ENCODE results near the gene TLCD2. TPM values are rescaled to one million over a fixed set of nuclear protein-coding genes. Genes with fewer than 3 reads are reported as not detected.

Gene TLCD2
- total and polyA plus RNA-seq, 2 of the 13 experiments (the other 11 are each of a cell fraction or from before 2014, with no cell fraction given): 0.90 to 1.1 TPM

GRCh38 chr17:1716076-1716911, 6.1 kb upstream of the TLCD2 start (continued):
- TF ChIP-seq REST (IDR thresholded peaks at IDR 0.05; ENCODE audit: borderline replicate concordance in 1 of 2, low read depth in 1 of 2, low read length in 2 of 2) (peak in 1 of 2 experiments; percentile 33; a peak in 1 of 4 replicates), IRF2 (CRISPR knock-in tag; IDR thresholded peaks at IDR 0.05) (peak; percentile 71; the same call in 1 of the 2 replicates), KLF16 (CRISPR knock-in tag; IDR thresholded peaks at IDR 0.05) (peak in 1 of 2 experiments; percentile 74; a peak in 2 of 4 replicates), PPARG (CRISPR knock-in tag; conservative IDR thresholded peaks at IDR 0.05) (no peak), ZNF496 (CRISPR knock-in tag; IDR thresholded peaks at IDR 0.05; ENCODE audit: insufficient replicate concordance) (no peak), ZBTB7B (CRISPR knock-in tag; IDR thresholded peaks at IDR 0.05) (no peak), HMG20A (CRISPR knock-in tag; IDR thresholded peaks at IDR 0.05; ENCODE audit: borderline replicate concordance) (no peak), ZNF510 (CRISPR knock-in tag; IDR thresholded peaks at IDR 0.05; ENCODE audit: low read depth) (peak; percentile 25; the same call in 1 of the 2 replicates), ZNF136 (CRISPR knock-in tag; IDR thresholded peaks at IDR 0.05; ENCODE audit: low read depth) (no peak), ZNF138 (CRISPR knock-in tag; IDR thresholded peaks at IDR 0.05; ENCODE audit: low read depth) (0 out of 2 replicates have a peak, but pooled peaks have one; percentile 30), ZNF703 (CRISPR knock-in tag; IDR thresholded peaks at IDR 0.05; ENCODE audit: borderline replicate concordance) (no peak; the same call in 1 of the 2 replicates), AGO2 (optimal IDR thresholded peaks at IDR 0.05; ENCODE audit: low read depth, low read length) (peak; percentile 83), HCFC1 (IDR thresholded peaks at IDR 0.05; ENCODE audit: low read depth, low read length) (peak; percentile 83), SMYD3 (CRISPR knock-in tag; IDR thresholded peaks at IDR 0.05) (no peak), GTF2F1 (IDR thresholded peaks at IDR 0.05; ENCODE audit: low read length) (no peak), MTF2 (CRISPR knock-in tag; IDR thresholded peaks at IDR 0.05; ENCODE audit: borderline replicate concordance) (no peak), ZNF382 (CRISPR knock-in tag; IDR thresholded peaks at IDR 0.05; ENCODE audit: borderline replicate concordance) (no peak), TERF1 (CRISPR knock-in tag; IDR thresholded peaks at IDR 0.05) (no peak), NR1H2 (CRISPR knock-in tag; IDR thresholded peaks at IDR 0.05; ENCODE audit: borderline replicate concordance, low read depth) (no peak), ZNF724P (CRISPR knock-in tag; IDR thresholded peaks at IDR 0.05; ENCODE audit: borderline replicate concordance) (no peak; the same call in 1 of the 2 replicates), NBN (conservative IDR thresholded peaks at IDR 0.05) (no peak), ZNF816 (CRISPR knock-in tag; IDR thresholded peaks at IDR 0.05; ENCODE audit: borderline replicate concordance) (no peak), ZNF282 (IDR thresholded peaks at IDR 0.05; ENCODE audit: partially characterized antibody) (no peak), ZMAT3 (CRISPR knock-in tag; conservative IDR thresholded peaks at IDR 0.05) (no peak), THYN1 (CRISPR knock-in tag; IDR thresholded peaks at IDR 0.05; ENCODE audit: borderline replicate concordance, low read depth) (no peak), HNRNPH1 (optimal IDR thresholded peaks at IDR 0.05; ENCODE audit: low read depth, low read length) (no peak), ZNF432 (CRISPR knock-in tag; IDR thresholded peaks at IDR 0.05; ENCODE audit: borderline replicate concordance) (no peak)

Measured in HepG2 (cell line).